ENCODE results near the gene POU3F1.

The POU3F1 gene

DNA sequence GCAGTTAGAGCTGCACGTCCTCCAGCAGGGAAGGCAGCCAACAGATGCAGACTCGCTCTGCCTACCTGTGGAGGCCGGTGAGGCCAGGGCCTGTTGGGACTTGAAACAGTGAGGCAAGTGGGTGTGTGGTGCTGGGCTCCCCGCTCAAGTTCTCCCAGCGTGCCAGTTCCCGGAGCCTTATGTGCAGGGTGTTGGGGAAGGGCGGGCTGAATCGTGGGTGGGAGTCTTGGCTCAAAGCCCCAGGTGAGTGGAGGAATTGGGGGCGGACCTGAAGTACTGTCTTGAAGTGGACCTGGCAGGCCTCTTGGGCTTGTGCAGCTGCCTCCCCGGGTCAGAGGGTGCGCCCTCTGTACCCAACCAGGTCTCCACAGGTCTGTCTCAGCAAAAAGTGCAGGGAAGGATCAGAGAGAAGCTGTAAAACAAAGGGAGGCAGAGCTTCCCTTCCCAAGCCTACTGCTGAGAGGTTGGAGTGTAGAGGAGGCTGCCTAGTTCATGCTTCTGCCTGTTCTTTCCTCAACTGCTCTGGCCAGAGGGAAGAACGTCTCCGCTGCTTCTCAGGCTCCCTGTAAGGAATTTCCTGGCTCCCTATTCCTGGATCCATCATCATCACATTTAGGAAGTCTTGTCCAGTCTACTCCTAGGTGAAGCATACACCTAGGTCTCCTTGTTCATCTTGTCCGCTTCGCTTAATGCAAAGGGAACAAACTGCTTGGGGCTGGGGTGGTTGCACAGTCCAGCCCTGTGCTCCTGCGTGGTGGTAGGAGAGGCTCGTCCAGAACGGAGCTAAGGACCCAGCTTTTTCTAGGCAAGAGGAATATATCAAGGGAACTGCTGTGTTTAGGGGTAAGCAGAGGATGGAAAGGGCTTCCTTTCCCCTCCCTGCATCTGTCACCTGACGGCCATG, 19.1 kb downstream of the POU3F1 start:
- DNase-seq, result peak; percentile 14

GRCh38 chr1:38026592-38027200, 19.9 kb downstream of the POU3F1 start:
- peak; percentile 73 for DNase-seq

DNA sequence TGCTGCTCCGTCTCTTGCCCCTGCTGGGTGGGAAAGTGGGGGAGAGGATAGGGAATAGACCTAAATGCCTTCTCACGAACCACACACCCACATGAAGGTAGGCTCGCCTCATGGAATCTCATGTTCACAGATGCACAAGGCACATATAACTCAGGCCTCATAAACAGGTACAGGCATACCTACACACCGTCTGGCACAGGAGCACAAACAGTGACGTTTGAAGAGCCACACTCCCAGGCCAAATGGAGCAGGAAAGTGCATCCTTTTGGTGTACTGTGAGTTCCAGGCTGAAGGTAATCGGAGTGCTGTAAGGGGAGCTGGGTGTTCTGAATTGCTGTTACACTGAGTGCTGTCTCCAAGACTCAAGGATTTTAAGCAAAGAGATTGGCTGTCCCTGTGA, 20.9 kb downstream of the POU3F1 start:
- no peak for DNase-seq

DNA sequence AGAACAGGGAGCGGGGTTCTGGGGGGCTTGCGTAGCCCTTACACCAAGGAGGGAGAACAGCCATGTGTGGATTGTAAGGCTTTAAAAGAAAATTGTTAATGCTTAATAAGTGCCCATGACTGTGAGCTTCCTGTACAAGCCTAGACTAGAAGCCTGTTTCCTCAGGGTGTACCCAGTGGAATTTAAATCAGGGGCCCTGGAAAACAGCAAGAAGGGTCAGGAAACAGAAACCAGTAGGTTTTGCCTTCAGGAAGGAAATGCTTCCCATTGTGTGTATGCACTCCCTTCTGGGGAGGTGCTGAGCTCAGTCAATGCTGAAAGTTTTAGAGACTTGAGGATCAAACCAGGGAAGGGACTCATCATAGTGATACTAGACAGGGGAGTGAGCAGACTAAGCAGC, 21.4 kb downstream of the POU3F1 start:
- no peak for DNase-seq

GRCh38 chr1:38022810-38023209, 23.8 kb downstream of the POU3F1 start:
- no peak for DNase-seq

- DNase-seq, result no peak
These were observed 24.6 kb downstream of the POU3F1 start for GRCh38 chr1:38021969-38022368.

DNA sequence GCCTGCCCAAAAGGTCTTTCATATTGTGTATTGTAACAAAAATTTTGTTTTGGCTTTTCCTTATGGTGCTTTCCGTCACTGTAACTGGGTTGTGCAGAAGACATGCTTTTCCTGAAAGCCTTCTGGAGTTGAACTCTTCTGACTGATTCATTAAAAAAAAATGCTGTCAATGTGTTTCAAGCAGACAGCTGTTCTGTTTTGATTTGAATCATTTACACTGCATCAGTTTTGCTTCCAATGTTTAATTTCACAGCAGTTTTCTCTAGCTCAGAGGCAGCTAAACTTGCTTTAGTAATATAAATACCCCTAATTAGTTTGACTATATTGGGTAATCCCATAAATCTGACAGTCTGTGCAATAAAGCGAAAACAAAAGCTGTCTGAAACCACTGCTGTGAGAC, 26.2 kb downstream of the POU3F1 start:
- DNase-seq, result no peak

GRCh38 chr1:38018864-38019343, 27.7 kb downstream of the POU3F1 start:
- peak; percentile 55 for DNase-seq

- no peak for DNase-seq
These were observed 30.4 kb downstream of the POU3F1 start for GRCh38 chr1:38015978-38016725.

- DNase-seq, result no peak
These were observed 31.7 kb downstream of the POU3F1 start for GRCh38 chr1:38014724-38015424.

- no peak for DNase-seq
These were observed 32.4 kb downstream of the POU3F1 start for GRCh38 chr1:38014171-38014570.

DNA sequence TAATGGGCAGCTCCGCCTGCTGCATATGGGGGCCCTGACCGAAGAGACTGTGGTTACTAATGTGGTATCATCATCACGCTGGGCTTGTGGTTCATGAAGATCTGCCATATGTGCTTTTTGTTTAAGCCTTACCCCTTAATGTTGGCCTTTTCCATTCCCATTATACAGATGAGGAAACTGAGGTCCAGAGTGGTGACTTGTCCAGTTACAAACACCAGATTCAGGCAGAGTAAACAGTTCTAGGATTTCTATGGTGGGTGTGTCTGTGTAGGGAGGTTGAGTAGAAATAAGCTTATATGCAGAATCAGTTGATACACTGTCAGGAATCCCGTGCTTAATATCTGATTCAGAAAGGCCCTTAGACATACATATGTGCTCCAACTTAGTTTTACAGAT, 33.4 kb downstream of the POU3F1 start:
- DNase-seq, result no peak

- peak; percentile 100 for DNase-seq
These were observed 34.0 kb downstream of the POU3F1 start, which contains the start of gene UTP11 for GRCh38 chr1:38012363-38013226. TSS of gene UTP11 (plus strand) at chr1:38012734. CDS start at chr1:38012803, 69 bp downstream.

GRCh38 chr1:38009841-38010180, 36.8 kb downstream of the POU3F1 start:
- no peak for DNase-seq

- DNase-seq, result peak; percentile 24
These were observed 37.3 kb downstream of the POU3F1 start for GRCh38 chr1:38009088-38009840.

DNA sequence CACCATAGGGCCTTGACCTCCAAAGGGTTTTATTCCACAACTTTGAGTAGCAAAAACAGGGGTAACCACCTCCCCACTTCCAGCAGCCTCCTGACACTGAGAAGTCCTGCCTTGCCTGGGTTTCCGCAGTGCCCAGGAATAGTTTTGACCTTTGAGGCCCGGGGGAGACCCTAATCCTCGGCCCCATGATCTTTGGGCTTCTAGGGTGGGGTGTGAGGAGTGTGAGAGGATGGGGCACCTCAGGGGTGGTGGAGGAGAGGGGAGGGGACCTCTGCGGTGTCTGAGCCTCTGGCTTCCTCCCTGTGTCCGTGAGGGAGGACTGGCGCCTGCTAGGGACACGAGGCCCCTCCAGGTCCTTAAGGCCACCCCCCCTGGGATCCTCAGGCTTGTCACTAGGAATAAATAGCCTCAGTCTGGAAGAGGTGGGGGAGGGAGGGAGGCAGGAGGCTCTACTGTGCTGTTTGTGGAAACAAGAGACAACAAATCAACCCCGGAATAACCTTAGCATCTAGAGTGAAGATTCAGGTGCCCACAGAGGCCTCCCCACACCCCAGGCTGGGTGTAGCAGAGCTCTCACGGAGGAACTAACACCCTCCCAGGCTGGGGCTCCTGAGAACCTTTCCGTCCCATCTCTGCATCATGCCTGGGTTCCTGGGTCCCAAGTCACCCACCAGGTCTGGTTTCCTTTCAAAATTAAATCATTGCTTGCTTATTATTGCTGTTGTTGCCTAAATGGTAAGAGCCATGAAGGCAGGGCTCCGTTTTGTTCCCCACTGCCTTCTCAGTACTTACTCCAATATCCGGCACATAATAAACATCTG, 40.4 kb downstream of the POU3F1 start:
- no peak for DNase-seq

- peak; percentile 77 for DNase-seq
These were observed 41.2 kb downstream of the POU3F1 start, which contains the start of gene FHL3 for GRCh38 chr1:38005195-38006007. TSS of gene FHL3 (minus strand) at chr1:38005514. CDS start at chr1:37999412, 6,102 bp downstream.

DNA sequence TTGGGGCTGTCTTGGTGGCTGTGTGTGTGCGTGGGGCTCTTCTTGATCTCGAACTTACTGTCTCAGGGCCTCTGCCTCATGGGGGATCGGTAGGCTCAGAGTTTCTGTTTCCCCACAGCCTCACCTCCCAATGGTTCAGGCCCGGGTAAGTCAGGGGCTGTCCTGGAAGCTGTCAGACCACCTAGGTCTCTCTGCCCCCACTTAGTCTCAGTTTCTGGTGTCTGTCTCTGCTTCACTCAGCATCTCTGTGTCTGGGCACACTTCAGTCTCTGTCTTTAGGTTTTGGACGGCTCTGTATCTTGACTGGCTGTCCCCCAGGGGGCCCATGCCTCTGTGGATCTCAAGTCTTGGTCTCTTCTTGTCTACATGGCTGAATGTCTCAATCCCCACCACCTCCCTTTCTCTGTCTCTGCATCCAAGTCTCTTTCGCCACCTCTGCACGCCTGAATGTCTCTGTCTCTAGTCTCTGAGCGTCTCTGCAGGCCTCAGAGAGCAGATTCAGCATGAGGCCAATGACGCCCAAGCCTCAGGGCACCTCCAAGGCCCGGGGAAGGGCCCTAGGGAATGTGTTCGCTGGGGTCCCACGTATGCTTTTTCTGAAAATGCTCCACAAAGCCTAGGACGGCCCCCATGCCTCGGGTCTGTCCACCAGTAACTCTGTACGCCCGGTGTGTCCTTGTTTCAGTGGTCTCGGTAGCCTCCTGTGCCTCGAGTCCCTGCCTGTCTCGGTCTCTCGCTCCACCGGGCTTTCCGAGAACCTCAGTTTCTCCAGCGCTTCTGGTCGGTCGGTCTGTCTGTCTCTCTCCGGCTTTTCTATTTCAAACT, 42.1 kb downstream of the POU3F1 start:
- DNase-seq, result peak; percentile 48
